Stimulated activated CD4-positive, alpha-beta T cell treated with anti-CD3 and anti-CD28 coated beads, Interleukin-1b, Interleukin-23, amount 100 ng/mL, for 48 hours (primary cell): ENCODE results near the gene BCAR3.

Experiments used
- DNase-seq: peaks from one replicate; pipeline ENCODE4 v3.0.0-alpha.2; 2020

Gene BCAR3

GRCh38 chr1:93532780-93533378 is 148.8 kb downstream of the BCAR3 start:
- DNase-seq: no peak

GRCh38 chr1:93531193-93531592 is 150.4 kb downstream of the BCAR3 start:
- no peak for DNase-seq

- no peak for DNase-seq
These were observed 153.2 kb downstream of the BCAR3 start for GRCh38 chr1:93528412-93528811.

- no peak for DNase-seq
These were observed 155.2 kb downstream of the BCAR3 start for GRCh38 chr1:93526431-93526830.

- DNase-seq: no peak
These were observed 156.2 kb downstream of the BCAR3 start for GRCh38 chr1:93525431-93525830.

- DNase-seq: no peak
These were observed 158.9 kb downstream of the BCAR3 start for GRCh38 chr1:93522721-93523120.

GRCh38 chr1:93521618-93522017 is 160.0 kb downstream of the BCAR3 start:
- no peak for DNase-seq

- DNase-seq: no peak
These were observed 162.3 kb downstream of the BCAR3 start for GRCh38 chr1:93519199-93519829.

- no peak for DNase-seq
These were observed 163.1 kb downstream of the BCAR3 start for GRCh38 chr1:93518516-93518915.

GRCh38 chr1:93516164-93516563 is 165.5 kb downstream of the BCAR3 start:
- peak; percentile 13 for DNase-seq
